ENCODE data around the gene KIF13A.
"Not testable (repeated sequence)": the region's sequence is repeated elsewhere in the genome, so short reads cannot be mapped to it uniquely, and the experiment has no call there.

Gene KIF13A

GRCh38 chr6:17968876-17969275 lies 18.6 kb downstream of the KIF13A start:
- no peak for DNase-seq (ENCODE audit: low read depth, low spot score)

GRCh38 chr6:17967668-17968518 lies 19.5 kb downstream of the KIF13A start:
- no peak for DNase-seq (ENCODE audit: low read depth, low spot score)

- no peak for DNase-seq (ENCODE audit: low read depth, low spot score)
Measured at GRCh38 chr6:17966451-17966850, 21.0 kb downstream of the KIF13A start.

- DNase-seq (ENCODE audit: low read depth, low spot score) = no peak
Measured at GRCh38 chr6:17965397-17965796, 22.0 kb downstream of the KIF13A start.

GRCh38 chr6:17964633-17965032 lies 22.8 kb downstream of the KIF13A start:
- DNase-seq (ENCODE audit: low read depth, low spot score) = no peak

GRCh38 chr6:17962436-17963031 lies 24.9 kb downstream of the KIF13A start:
- DNase-seq (ENCODE audit: low read depth, low spot score) = no peak

GRCh38 chr6:17959302-17959701 lies 28.1 kb downstream of the KIF13A start:
- DNase-seq (ENCODE audit: low read depth, low spot score) = no peak

- no peak for DNase-seq (ENCODE audit: low read depth, low spot score)
Measured at GRCh38 chr6:17957904-17958620, 29.4 kb downstream of the KIF13A start.

GRCh38 chr6:17957498-17957897 lies 29.9 kb downstream of the KIF13A start:
- no peak for DNase-seq (ENCODE audit: low read depth, low spot score)

GRCh38 chr6:17957086-17957485 lies 30.3 kb downstream of the KIF13A start:
- no peak for DNase-seq (ENCODE audit: low read depth, low spot score)

GRCh38 chr6:17950095-17950494 lies 37.3 kb downstream of the KIF13A start:
- DNase-seq (ENCODE audit: low read depth, low spot score) = no peak

- DNase-seq (ENCODE audit: low read depth, low spot score) = no peak
Measured at GRCh38 chr6:17949168-17949567, 38.3 kb downstream of the KIF13A start.

- DNase-seq (ENCODE audit: low read depth, low spot score) = no peak
Measured at GRCh38 chr6:17948725-17949124, 38.7 kb downstream of the KIF13A start.

- DNase-seq (ENCODE audit: low read depth, low spot score) = not testable (repeated sequence)
Measured at GRCh38 chr6:17947574-17947973, 39.9 kb downstream of the KIF13A start.

- no peak for DNase-seq (ENCODE audit: low read depth, low spot score)
Measured at GRCh38 chr6:17945575-17945974, 41.9 kb downstream of the KIF13A start.

GRCh38 chr6:17945111-17945510 lies 42.3 kb downstream of the KIF13A start:
- no peak for DNase-seq (ENCODE audit: low read depth, low spot score)

- DNase-seq (ENCODE audit: low read depth, low spot score) = no peak
Measured at GRCh38 chr6:17941318-17941717, 46.1 kb downstream of the KIF13A start.

GRCh38 chr6:17940151-17940792 lies 47.2 kb downstream of the KIF13A start:
- no peak for DNase-seq (ENCODE audit: low read depth, low spot score)

GRCh38 chr6:17938901-17939300 lies 48.5 kb downstream of the KIF13A start:
- DNase-seq (ENCODE audit: low read depth, low spot score) = no peak

- no peak for DNase-seq (ENCODE audit: low read depth, low spot score)
Measured at GRCh38 chr6:17935188-17936149, 52.0 kb downstream of the KIF13A start.

GRCh38 chr6:17933716-17934115 lies 53.7 kb downstream of the KIF13A start:
- no peak for DNase-seq (ENCODE audit: low read depth, low spot score)

Measured in brain pericyte (primary cell).